ENCODE results near the gene LRG1. TPM values are rescaled to one million over a fixed set of nuclear protein-coding genes. Genes with fewer than 3 reads are reported as not detected.
A peak's percentile ranks its signal among the peaks of the same experiment; 100 is the strongest.

Gene LRG1
- total and polyA plus RNA-seq, 2 of the 13 experiments (the other 11 are each of a cell fraction or from before 2014, with no cell fraction given): 12.0 to 39.3 TPM

DNA sequence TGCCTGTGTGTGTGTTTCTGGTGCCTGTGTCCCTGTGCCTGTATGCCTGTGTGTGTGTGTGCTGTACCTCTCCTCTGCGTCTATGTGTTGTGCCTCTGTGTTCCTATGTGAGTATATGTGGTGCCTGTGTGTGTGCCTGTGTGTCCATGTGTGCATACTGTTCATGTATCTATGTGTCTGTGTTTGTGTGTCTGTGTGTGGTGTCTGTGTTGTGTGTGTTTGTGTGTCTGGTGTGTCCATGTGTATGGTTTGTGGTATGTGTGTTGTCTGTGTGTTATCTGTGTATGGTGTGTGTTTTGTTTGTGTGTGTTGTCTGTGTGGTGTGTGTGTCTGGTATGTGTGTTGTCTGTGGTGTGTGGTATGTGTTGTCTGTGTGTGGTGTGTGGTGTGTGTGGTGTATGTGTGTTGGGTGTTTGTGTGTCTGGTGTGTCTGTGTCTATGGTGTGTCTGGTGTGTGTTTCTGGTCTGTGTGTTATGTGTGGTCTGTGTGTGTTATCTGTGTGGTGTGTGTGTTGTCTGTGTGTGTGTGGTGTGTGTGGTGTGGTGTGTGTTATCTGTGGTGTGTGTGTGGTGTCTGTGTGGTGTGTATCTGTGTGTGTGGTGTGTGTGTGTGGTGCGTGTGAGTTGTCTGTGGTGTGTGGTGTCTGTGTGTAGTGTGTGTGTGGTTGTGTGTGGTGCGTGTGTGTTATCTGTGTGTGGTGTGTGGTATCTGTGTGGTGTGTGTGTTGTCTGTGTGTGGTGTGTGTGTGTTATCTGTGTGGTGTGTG, 47.3 kb downstream of the LRG1 start (continued):
- TF ChIP-seq NONO (IDR thresholded peaks at IDR 0.05): peak; percentile 23; the same call in 1 of the 2 replicates
- TF ChIP-seq NONO (CRISPR knock-in tag; conservative IDR thresholded peaks at IDR 0.05): no peak
- TF ChIP-seq, protein P1, sequence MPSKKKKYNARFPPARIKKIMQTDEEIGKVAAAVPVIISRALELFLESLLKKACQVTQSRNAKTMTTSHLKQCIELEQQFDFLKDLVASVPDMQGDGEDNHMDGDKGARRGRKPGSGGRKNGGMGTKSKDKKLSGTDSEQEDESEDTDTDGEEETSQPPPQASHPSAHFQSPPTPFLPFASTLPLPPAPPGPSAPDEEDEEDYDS (CRISPR knock-in tag; IDR thresholded peaks at IDR 0.05): no peak
- no peak for TF ChIP-seq SNAPC4 (CRISPR knock-in tag; IDR thresholded peaks at IDR 0.05)
- TF ChIP-seq ZNF703 (CRISPR knock-in tag; IDR thresholded peaks at IDR 0.05; ENCODE audit: borderline replicate concordance): no peak
- no peak for TF ChIP-seq ZFAT (CRISPR knock-in tag; conservative IDR thresholded peaks at IDR 0.05)
- no peak; the same call in 1 of the 2 replicates for TF ChIP-seq RAD51 (IDR thresholded peaks at IDR 0.05; ENCODE audit: borderline replicate concordance)
- no peak for TF ChIP-seq NFAT5 (CRISPR knock-in tag; IDR thresholded peaks at IDR 0.05)
- TF ChIP-seq ZNF792 (CRISPR knock-in tag; IDR thresholded peaks at IDR 0.05): no peak
- TF ChIP-seq FOXC1 (CRISPR knock-in tag; IDR thresholded peaks at IDR 0.05; ENCODE audit: borderline replicate concordance): no peak
- no peak for TF ChIP-seq ZNF33B (CRISPR knock-in tag; IDR thresholded peaks at IDR 0.05)
- TF ChIP-seq KLF16 (CRISPR knock-in tag; IDR thresholded peaks at IDR 0.05): 0 out of 4 replicates have a peak, but pooled peaks of 1 of the 2 experiments have one; percentile 56
- TF ChIP-seq, protein P2, sequence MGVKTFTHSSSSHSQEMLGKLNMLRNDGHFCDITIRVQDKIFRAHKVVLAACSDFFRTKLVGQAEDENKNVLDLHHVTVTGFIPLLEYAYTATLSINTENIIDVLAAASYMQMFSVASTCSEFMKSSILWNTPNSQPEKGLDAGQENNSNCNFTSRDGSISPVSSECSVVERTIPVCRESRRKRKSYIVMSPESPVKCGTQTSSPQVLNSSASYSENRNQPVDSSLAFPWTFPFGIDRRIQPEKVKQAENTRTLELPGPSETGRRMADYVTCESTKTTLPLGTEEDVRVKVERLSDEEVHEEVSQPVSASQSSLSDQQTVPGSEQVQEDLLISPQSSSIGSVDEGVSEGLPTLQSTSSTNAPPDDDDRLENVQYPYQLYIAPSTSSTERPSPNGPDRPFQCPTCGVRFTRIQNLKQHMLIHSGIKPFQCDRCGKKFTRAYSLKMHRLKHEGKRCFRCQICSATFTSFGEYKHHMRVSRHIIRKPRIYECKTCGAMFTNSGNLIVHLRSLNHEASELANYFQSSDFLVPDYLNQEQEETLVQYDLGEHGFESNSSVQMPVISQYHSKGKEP (CRISPR knock-in tag; IDR thresholded peaks at IDR 0.05): no peak
- no peak for TF ChIP-seq KAT8 (CRISPR knock-in tag; IDR thresholded peaks at IDR 0.05)
- TF ChIP-seq RBM22 (optimal IDR thresholded peaks at IDR 0.05; ENCODE audit: low read length): no peak
- 0 out of 2 replicates have a peak, but pooled peaks have one; percentile 34 for TF ChIP-seq HOXA9 (CRISPR knock-in tag; IDR thresholded peaks at IDR 0.05; ENCODE audit: borderline replicate concordance)
- TF ChIP-seq MAFG (CRISPR knock-in tag; IDR thresholded peaks at IDR 0.05): no peak
